Activated T-cell treated with anti-CD3 and anti-CD28 coated beads, Interleukin-2, amount 50 U/mL, for 24 hours (primary cell): Measurements from ENCODE around the gene RPS6KA5.
"Not testable (repeated sequence)": the region's sequence is repeated elsewhere in the genome, so short reads cannot be mapped to it uniquely, and the experiment has no call there.

Experiments used
- DNase-seq: peaks from one replicate; pipeline ENCODE4 v3.0.0-alpha.2; 2020
- H3K27ac Mint-ChIP-seq: 2 replicates; pipeline ENCODE4 v1.8.0; 2020; ENCODE audit warnings: mild to moderate bottlenecking, mixed read lengths
- H3K27me3 Mint-ChIP-seq: 2 replicates; pipeline ENCODE4 v1.8.0; 2020; ENCODE audit warnings: mixed read lengths
- H3K36me3 Mint-ChIP-seq: 2 replicates; pipeline ENCODE4 v1.8.0; 2020; ENCODE audit warnings: low read depth, mixed read lengths
- H3K4me1 Mint-ChIP-seq: 2 replicates; pipeline ENCODE4 v1.8.0; 2020; ENCODE audit warnings: low read depth, mixed read lengths
- H3K4me3 Mint-ChIP-seq: 2 replicates; pipeline ENCODE4 v1.8.0; 2020; ENCODE audit warnings: mild to moderate bottlenecking, moderate library complexity, mixed read lengths
- H3K9me3 Mint-ChIP-seq: 2 replicates; pipeline ENCODE4 v1.8.0; 2020; ENCODE audit warnings: mixed read lengths

RPS6KA5 gene

GRCh38 chr14:90969531-90970166 lies 90.8 kb downstream of the RPS6KA5 start:
- H3K27me3 Mint-ChIP-seq = no peaks in the 10 kb centered on the region
- peaks cover 51% of the 10 kb centered on the region for H3K36me3 Mint-ChIP-seq
- peaks cover 2% of the 10 kb centered on the region for H3K9me3 Mint-ChIP-seq
- H3K27ac Mint-ChIP-seq = peak overlapping the region; percentile 96
- H3K4me1 Mint-ChIP-seq = peaks cover 59% of the 10 kb centered on the region
- peak overlapping the region; percentile 54 for H3K4me3 Mint-ChIP-seq
- DNase-seq = no peak

- Mint-ChIP-seq H3K4me1 (peaks cover 59% of the 10 kb centered on the region), H3K9me3 (peaks cover 2% of the 10 kb centered on the region), H3K36me3 (peaks cover 49% of the 10 kb centered on the region), H3K27ac (peak overlapping the region; percentile 96), H3K4me3 (no peak overlapping the region), H3K27me3 (no peaks in the 10 kb centered on the region)
- no peak for DNase-seq
These were observed 92.4 kb downstream of the RPS6KA5 start for GRCh38 chr14:90968025-90968424.

GRCh38 chr14:90966493-90966892 lies 93.9 kb downstream of the RPS6KA5 start:
- Mint-ChIP-seq H3K36me3 (peaks cover 47% of the 10 kb centered on the region), H3K27me3 (no peaks in the 10 kb centered on the region), H3K4me1 (peaks cover 47% of the 10 kb centered on the region)

GRCh38 chr14:90965765-90966164 lies 94.7 kb downstream of the RPS6KA5 start:
- Mint-ChIP-seq H3K27ac (no peak overlapping the region), H3K9me3 (peaks cover 2% of the 10 kb centered on the region), H3K4me3 (no peak overlapping the region), H3K4me1 (peaks cover 43% of the 10 kb centered on the region), H3K27me3 (no peaks in the 10 kb centered on the region), H3K36me3 (peaks cover 46% of the 10 kb centered on the region)
- no peak for DNase-seq

More at GRCh38 chr14:90966493-90966892, 93.9 kb downstream of the RPS6KA5 start:
- no peak overlapping the region for H3K4me3 Mint-ChIP-seq
- no peak for DNase-seq
- no peak overlapping the region for H3K27ac Mint-ChIP-seq
- H3K9me3 Mint-ChIP-seq = peaks cover 2% of the 10 kb centered on the region

GRCh38 chr14:90963343-90963742 lies 97.1 kb downstream of the RPS6KA5 start:
- H3K27ac Mint-ChIP-seq = no peak overlapping the region
- no peak for DNase-seq
- H3K27me3 Mint-ChIP-seq = no peaks in the 10 kb centered on the region
- peaks cover 2% of the 10 kb centered on the region for H3K9me3 Mint-ChIP-seq
- peaks cover 59% of the 10 kb centered on the region for H3K36me3 Mint-ChIP-seq
- peaks cover 35% of the 10 kb centered on the region for H3K4me1 Mint-ChIP-seq
- H3K4me3 Mint-ChIP-seq = no peak overlapping the region

GRCh38 chr14:90962505-90963109 lies 97.8 kb downstream of the RPS6KA5 start:
- H3K9me3 Mint-ChIP-seq = peaks cover under 1% of the 10 kb centered on the region
- no peak for DNase-seq
- peaks cover 28% of the 10 kb centered on the region for H3K4me1 Mint-ChIP-seq
- H3K27ac Mint-ChIP-seq = no peak overlapping the region
- H3K27me3 Mint-ChIP-seq = no peaks in the 10 kb centered on the region
- peaks cover 57% of the 10 kb centered on the region for H3K36me3 Mint-ChIP-seq
- H3K4me3 Mint-ChIP-seq = no peak overlapping the region

GRCh38 chr14:90960818-90961217 lies 99.6 kb downstream of the RPS6KA5 start:
- Mint-ChIP-seq H3K4me3 (no peak overlapping the region), H3K36me3 (peaks cover 64% of the 10 kb centered on the region), H3K9me3 (peaks cover 9% of the 10 kb centered on the region), H3K27ac (no peak overlapping the region), H3K27me3 (no peaks in the 10 kb centered on the region), H3K4me1 (peaks cover 23% of the 10 kb centered on the region)
- DNase-seq = no peak

- no peaks in the 10 kb centered on the region for H3K27me3 Mint-ChIP-seq
- H3K9me3 Mint-ChIP-seq = peaks cover 20% of the 10 kb centered on the region
- DNase-seq = no peak
- peak overlapping the region; percentile 5 for H3K27ac Mint-ChIP-seq
- H3K4me1 Mint-ChIP-seq = peaks cover 17% of the 10 kb centered on the region
- peaks cover 69% of the 10 kb centered on the region for H3K36me3 Mint-ChIP-seq
- no peak overlapping the region for H3K4me3 Mint-ChIP-seq
These were observed 101.1 kb downstream of the RPS6KA5 start for GRCh38 chr14:90959344-90959743.

- H3K4me3 Mint-ChIP-seq = no peak overlapping the region
- H3K36me3 Mint-ChIP-seq = peaks cover 63% of the 10 kb centered on the region
- H3K27ac Mint-ChIP-seq = no peak overlapping the region
- H3K4me1 Mint-ChIP-seq = peaks cover 15% of the 10 kb centered on the region
- no peaks in the 10 kb centered on the region for H3K27me3 Mint-ChIP-seq
- H3K9me3 Mint-ChIP-seq = peaks cover 26% of the 10 kb centered on the region
- DNase-seq = no peak
These were observed 104.2 kb downstream of the RPS6KA5 start for GRCh38 chr14:90956273-90956672.

- not testable (repeated sequence) for H3K27ac Mint-ChIP-seq, H3K4me1 Mint-ChIP-seq, H3K4me3 Mint-ChIP-seq, H3K27me3 Mint-ChIP-seq, DNase-seq
- Mint-ChIP-seq H3K9me3 (peaks cover 26% of the 10 kb centered on the region), H3K36me3 (peaks cover 48% of the 10 kb centered on the region)
These were observed 106.8 kb downstream of the RPS6KA5 start for GRCh38 chr14:90953643-90954042.

GRCh38 chr14:90943367-90943766 lies 117.1 kb downstream of the RPS6KA5 start:
- peaks cover 20% of the 10 kb centered on the region for H3K9me3 Mint-ChIP-seq
- H3K4me1 Mint-ChIP-seq = no peaks in the 10 kb centered on the region
- no peak for DNase-seq
- no peaks in the 10 kb centered on the region for H3K27me3 Mint-ChIP-seq
- no peak overlapping the region for H3K27ac Mint-ChIP-seq
- H3K4me3 Mint-ChIP-seq = no peak overlapping the region
- H3K36me3 Mint-ChIP-seq = peaks cover 66% of the 10 kb centered on the region

- no peak overlapping the region for H3K4me3 Mint-ChIP-seq
- DNase-seq = no peak
- H3K9me3 Mint-ChIP-seq = peaks cover 20% of the 10 kb centered on the region
- H3K4me1 Mint-ChIP-seq = no peaks in the 10 kb centered on the region
- H3K27me3 Mint-ChIP-seq = no peaks in the 10 kb centered on the region
- no peak overlapping the region for H3K27ac Mint-ChIP-seq
- H3K36me3 Mint-ChIP-seq = peaks cover 75% of the 10 kb centered on the region
These were observed 117.9 kb downstream of the RPS6KA5 start for GRCh38 chr14:90942511-90942910.

GRCh38 chr14:90941706-90942105 lies 118.7 kb downstream of the RPS6KA5 start:
- H3K4me3 Mint-ChIP-seq = no peak overlapping the region
- peaks cover 80% of the 10 kb centered on the region for H3K36me3 Mint-ChIP-seq
- H3K27ac Mint-ChIP-seq = no peak overlapping the region
- H3K27me3 Mint-ChIP-seq = no peaks in the 10 kb centered on the region
- H3K9me3 Mint-ChIP-seq = peaks cover 22% of the 10 kb centered on the region
- no peak for DNase-seq
- H3K4me1 Mint-ChIP-seq = peaks cover 2% of the 10 kb centered on the region

GRCh38 chr14:90940318-90940962 lies 120.0 kb downstream of the RPS6KA5 start:
- peaks cover 76% of the 10 kb centered on the region for H3K36me3 Mint-ChIP-seq
- no peak overlapping the region for H3K27ac Mint-ChIP-seq
- no peak for DNase-seq
- H3K9me3 Mint-ChIP-seq = peaks cover 22% of the 10 kb centered on the region
- peaks cover 2% of the 10 kb centered on the region for H3K4me1 Mint-ChIP-seq
- no peaks in the 10 kb centered on the region for H3K27me3 Mint-ChIP-seq
- no peak overlapping the region for H3K4me3 Mint-ChIP-seq

GRCh38 chr14:90939252-90939795 lies 121.1 kb downstream of the RPS6KA5 start:
- H3K4me3 Mint-ChIP-seq, DNase-seq, H3K27me3 Mint-ChIP-seq, H3K27ac Mint-ChIP-seq, H3K4me1 Mint-ChIP-seq: not testable (repeated sequence)
- H3K36me3 Mint-ChIP-seq = peaks cover 71% of the 10 kb centered on the region
- peaks cover 22% of the 10 kb centered on the region for H3K9me3 Mint-ChIP-seq
